Measurements from ENCODE around the gene DNMT3L.
"Not testable (repeated sequence)": the region's sequence is repeated elsewhere in the genome, so short reads cannot be mapped to it uniquely, and the experiment has no call there.

DNMT3L gene

GRCh38 chr21:44303490-44303981, 41.8 kb upstream of the DNMT3L start:
- TF ChIP-seq CTCF (IDR thresholded peaks at IDR 0.05; ENCODE audit: low read depth, low read length), result no peak
- H3K4me3 ChIP-seq (ENCODE audit: low read depth, low read length), result no peak overlapping the region
- DNase-seq (ENCODE audit: low read depth, low spot score), result no peak
- in situ Hi-C loops (cut with HindIII; ENCODE audit: low sequenced_read_pairs), result no loop called here

GRCh38 chr21:44302573-44303401, 41.1 kb upstream of the DNMT3L start:
- DNase-seq (ENCODE audit: low read depth, low spot score); H3K4me3 ChIP-seq (ENCODE audit: low read depth, low read length); in situ Hi-C loops (cut with HindIII; ENCODE audit: low sequenced_read_pairs): not testable (repeated sequence)
- peak; percentile 17 for TF ChIP-seq CTCF (IDR thresholded peaks at IDR 0.05; ENCODE audit: low read depth, low read length)

- no peak for DNase-seq (ENCODE audit: low read depth, low spot score)
- in situ Hi-C loops (cut with HindIII; ENCODE audit: low sequenced_read_pairs), result no loop called here
- no peak overlapping the region for H3K4me3 ChIP-seq (ENCODE audit: low read depth, low read length)
- no peak for TF ChIP-seq CTCF (IDR thresholded peaks at IDR 0.05; ENCODE audit: low read depth, low read length)
Measured at GRCh38 chr21:44301961-44302406, 40.3 kb upstream of the DNMT3L start.

DNA sequence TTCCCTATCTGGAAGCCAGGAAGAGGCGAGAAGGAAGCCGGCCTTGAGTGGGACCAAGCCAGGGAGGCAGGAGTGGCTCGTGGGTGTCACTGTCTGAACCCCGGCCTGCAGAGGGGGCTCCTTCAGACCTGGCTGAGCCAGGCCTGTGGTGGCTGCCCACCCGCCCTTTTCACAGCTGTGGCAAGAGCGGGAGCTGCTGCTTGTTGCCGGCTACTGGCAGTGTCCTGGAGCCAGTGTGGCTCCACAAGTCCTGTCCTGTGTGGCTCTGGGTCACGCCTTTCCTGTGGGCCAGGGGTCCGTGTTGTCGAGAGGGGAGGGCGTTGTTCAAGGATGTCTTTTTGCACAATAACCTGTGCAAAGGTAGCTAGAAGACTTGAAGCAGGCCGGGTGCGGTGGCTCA, 39.4 kb upstream of the DNMT3L start:
- DNase-seq (ENCODE audit: low read depth, low spot score), result no peak
- peak overlapping the region; percentile 60 for H3K4me3 ChIP-seq (ENCODE audit: low read depth, low read length)
- in situ Hi-C loops (cut with HindIII; ENCODE audit: low sequenced_read_pairs), result no loop called here
- no peak for TF ChIP-seq CTCF (IDR thresholded peaks at IDR 0.05; ENCODE audit: low read depth, low read length)

- peak overlapping the region; percentile 60 for H3K4me3 ChIP-seq (ENCODE audit: low read depth, low read length)
- TF ChIP-seq CTCF (IDR thresholded peaks at IDR 0.05; ENCODE audit: low read depth, low read length), result no peak
- in situ Hi-C loops (cut with HindIII; ENCODE audit: low sequenced_read_pairs), result no loop called here
- peak; percentile 36 for DNase-seq (ENCODE audit: low read depth, low spot score)
Measured at GRCh38 chr21:44300262-44300959, 38.7 kb upstream of the DNMT3L start.

GRCh38 chr21:44299458-44300261, 38.0 kb upstream of the DNMT3L start, which contains the start of gene PFKL:
PFKL (plus strand) TSS chr21:44300053; CDS start chr21:44300106, 53 bp downstream.
- peak within 1 kb of the TSS; percentile 60 for H3K4me3 ChIP-seq (ENCODE audit: low read depth, low read length)
- peak; percentile 26 for DNase-seq (ENCODE audit: low read depth, low spot score)
- no peak for TF ChIP-seq CTCF (IDR thresholded peaks at IDR 0.05; ENCODE audit: low read depth, low read length)
- in situ Hi-C loops (cut with HindIII; ENCODE audit: low sequenced_read_pairs), result no loop called here
